ENCODE measurements around the gene FRG2.
"Not testable (repeated sequence)": the region's sequence is repeated elsewhere in the genome, so short reads cannot be mapped to it uniquely, and the experiment has no call there.

- TF ChIP-seq, protein P1, sequence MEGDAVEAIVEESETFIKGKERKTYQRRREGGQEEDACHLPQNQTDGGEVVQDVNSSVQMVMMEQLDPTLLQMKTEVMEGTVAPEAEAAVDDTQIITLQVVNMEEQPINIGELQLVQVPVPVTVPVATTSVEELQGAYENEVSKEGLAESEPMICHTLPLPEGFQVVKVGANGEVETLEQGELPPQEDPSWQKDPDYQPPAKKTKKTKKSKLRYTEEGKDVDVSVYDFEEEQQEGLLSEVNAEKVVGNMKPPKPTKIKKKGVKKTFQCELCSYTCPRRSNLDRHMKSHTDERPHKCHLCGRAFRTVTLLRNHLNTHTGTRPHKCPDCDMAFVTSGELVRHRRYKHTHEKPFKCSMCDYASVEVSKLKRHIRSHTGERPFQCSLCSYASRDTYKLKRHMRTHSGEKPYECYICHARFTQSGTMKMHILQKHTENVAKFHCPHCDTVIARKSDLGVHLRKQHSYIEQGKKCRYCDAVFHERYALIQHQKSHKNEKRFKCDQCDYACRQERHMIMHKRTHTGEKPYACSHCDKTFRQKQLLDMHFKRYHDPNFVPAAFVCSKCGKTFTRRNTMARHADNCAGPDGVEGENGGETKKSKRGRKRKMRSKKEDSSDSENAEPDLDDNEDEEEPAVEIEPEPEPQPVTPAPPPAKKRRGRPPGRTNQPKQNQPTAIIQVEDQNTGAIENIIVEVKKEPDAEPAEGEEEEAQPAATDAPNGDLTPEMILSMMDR (IDR thresholded peaks at IDR 0.05) = not testable (repeated sequence)
- not testable (repeated sequence) for TF ChIP-seq ZFX (IDR thresholded peaks at IDR 0.05; ENCODE audit: borderline replicate concordance)
Observed at GRCh38 chr4:190047627-190048026, 20.6 kb upstream of the FRG2 start.
